Epithelial cell of prostate (primary cell): ENCODE measurements around the gene CISH.
A peak's percentile ranks its signal among the peaks of the same experiment; 100 is the strongest.

ENCODE experiments used
- DNase-seq: peaks from one replicate; pipeline ENCODE4 v3.0.0-alpha.2; 2011; ENCODE audit warnings: low read depth, low spot score
- H3K27ac ChIP-seq: fragments of 450-650 bp; 2 replicates; pipeline ENCODE4 v1.5.1; 2017; ENCODE audit warnings: mild to moderate bottlenecking

Gene CISH

DNA sequence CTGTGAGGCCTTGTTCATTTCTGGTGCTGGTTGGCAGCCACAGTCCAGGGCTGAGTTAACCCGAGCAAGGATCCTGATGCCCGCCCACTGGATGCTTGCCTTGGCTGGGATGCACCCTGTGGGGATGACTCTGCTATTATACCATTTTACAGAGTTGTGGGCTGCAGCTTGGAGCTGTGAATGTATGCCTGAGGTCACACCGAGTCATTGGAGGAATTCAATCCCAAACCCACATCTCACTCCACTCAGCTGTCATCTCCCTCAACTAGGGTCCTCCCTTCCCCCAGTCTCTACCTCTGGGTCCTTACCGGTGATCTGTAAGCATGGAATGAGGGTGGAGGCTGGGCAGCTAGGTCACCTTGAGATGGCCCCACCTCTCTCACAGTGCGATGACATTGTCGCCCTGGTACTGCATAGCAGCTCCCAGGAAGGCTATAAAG is 27.5 kb upstream of the CISH start:
- no peak for DNase-seq

DNA sequence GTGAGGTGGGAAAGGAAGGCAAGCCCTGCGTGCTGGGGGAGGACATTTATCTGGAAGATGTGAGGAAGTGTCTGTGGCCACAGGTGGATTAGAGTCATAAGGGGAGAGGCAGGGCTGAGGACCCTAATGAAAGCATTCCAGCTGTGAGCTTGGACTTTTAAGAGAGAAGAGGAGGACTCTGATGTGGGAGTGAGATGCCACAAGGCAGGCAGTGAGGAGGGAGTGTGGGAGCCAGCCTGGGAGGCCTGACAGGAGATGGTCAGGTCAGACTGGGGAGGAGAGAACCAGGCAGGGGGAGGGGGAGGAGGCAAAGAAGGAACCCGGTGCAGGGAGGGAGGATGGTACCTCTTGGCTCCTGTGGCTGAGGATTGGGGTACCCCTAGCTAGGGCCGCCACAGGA is 26.4 kb upstream of the CISH start:
- H3K27ac ChIP-seq: peak overlapping the region; percentile 37
- DNase-seq: no peak

More for the DNA sequence above, 27.5 kb upstream of the CISH start:
- peak overlapping the region; percentile 37 for H3K27ac ChIP-seq

DNA sequence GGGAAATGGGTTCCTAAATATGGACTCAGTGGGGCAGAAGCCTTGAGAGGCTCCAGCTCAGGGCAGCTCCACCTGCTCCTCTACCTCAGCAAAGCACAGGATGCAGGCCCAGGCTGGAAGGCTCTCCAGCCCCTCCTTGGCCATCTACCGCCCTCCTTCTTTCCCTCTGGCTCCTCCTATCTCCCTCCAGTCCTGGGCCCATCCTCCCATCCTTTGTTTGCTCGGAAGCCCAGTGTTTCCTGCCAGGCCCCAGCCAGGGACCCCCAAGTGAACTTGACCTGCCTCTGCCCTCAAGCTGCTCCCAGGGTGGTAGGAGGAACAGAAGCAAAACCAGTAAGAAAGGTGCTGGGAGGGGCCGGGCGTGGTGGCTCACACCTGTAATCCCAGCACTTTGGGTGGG is 25.4 kb upstream of the CISH start:
- DNase-seq: no peak
- H3K27ac ChIP-seq: no peak overlapping the region

DNA sequence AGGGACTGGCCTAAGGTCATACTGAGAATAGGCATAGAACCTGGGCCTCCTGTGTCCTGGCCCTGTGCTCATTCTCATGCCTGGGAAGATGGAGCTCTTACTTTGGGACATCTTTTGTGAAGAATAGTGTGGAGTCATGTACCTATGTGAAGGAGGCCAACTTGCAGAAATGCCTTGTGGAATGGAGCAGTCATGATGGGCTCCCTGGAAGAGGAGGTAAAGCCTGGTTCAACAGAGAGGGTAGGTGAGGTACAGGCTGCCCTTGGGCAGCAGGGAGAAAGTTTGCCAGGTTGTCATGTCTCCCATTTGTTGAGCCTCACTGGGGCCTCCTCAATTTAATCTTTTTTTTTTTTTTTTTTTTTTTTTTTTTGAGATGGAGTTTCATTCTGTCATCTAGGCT is 23.5 kb upstream of the CISH start:
- no peak overlapping the region for H3K27ac ChIP-seq
- DNase-seq: no peak

DNA sequence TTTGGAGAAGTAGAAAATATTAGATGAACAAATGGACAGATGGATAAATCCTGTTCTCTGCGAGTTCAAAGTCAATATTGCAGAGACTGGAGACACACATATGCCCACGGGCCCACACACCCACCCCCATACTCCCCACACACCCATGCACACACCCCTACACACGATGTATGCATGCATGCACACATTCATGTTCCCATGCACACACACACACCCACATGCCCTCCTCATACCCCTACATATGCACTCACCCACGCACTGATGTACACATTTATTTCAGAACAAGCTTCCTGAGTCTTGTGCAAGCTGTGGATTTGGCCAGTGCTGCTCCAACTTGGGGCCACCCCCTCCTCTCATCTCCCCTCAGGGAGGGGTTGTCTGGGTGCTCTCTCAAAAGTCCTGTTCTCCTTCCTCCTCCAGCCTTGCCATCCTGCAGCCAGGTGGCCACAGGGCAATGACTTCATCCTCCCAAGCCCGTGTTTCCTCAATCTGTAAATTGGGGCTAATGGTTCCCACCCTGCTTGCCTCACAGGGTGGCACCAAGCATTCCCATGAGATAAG is 21.7 kb upstream of the CISH start:
- H3K27ac ChIP-seq: peak overlapping the region; percentile 9
- no peak for DNase-seq

DNA sequence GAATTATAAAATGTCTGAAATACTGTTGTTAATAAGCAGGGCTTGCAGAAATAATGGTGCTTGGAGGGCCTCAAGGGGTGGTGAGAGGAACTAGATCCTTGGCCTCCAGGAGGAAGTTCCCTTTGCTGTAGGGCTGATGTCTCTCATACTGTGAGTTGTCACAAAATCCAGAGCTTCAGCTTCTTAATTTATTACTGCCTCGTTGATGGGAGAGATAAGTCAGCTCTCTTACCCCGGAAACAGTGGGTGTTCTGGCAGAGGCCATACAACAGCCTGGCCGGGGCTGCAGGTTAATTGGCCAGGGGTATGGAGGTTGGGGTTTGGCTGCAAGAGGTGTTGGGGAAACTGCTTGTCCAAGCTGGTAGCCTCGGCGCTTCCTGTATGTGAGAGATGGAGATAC is 20.9 kb upstream of the CISH start:
- no peak for DNase-seq
- H3K27ac ChIP-seq: peak overlapping the region; percentile 86

DNA sequence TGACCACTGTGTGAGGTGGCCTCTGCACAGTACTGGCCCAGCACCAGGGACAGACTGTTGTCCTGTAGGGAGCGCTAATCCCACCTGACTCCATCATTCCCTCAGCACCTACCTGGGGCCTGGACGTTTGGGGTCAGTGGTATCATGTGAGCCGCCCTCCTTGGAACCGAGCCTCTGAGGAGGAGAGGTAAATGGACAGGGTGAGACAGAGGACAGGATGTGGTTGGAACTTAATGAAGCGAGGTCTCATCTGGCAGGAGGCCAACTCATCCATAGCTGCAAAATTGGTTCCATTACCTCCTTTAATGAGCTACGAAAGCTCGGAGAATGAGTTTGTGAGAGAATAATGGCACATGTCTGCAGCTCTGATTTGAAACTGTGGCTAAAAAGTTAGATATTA is 19.3 kb upstream of the CISH start:
- peak overlapping the region; percentile 86 for H3K27ac ChIP-seq
- no peak for DNase-seq

DNA sequence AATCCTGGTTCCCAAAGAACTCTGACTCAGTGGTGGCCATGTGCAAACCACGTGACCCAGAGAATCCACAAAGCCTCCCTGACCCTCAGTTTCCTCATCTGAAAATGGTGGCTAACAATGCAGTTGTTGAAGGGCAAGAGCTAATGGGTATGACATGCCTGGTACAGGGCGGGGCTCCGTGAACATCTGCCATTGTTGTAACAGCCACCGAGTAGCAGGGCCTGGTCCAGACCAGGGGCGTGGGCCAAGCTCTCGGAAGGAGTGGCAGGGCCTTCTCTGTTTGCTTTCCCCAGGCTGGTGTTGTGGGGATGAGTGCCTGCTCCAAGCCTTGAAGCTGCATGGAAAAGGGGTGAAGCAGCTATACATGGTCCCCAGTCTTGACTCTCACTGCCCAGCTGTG is 18.8 kb upstream of the CISH start:
- no peak for DNase-seq
- H3K27ac ChIP-seq: peak overlapping the region; percentile 86

DNA sequence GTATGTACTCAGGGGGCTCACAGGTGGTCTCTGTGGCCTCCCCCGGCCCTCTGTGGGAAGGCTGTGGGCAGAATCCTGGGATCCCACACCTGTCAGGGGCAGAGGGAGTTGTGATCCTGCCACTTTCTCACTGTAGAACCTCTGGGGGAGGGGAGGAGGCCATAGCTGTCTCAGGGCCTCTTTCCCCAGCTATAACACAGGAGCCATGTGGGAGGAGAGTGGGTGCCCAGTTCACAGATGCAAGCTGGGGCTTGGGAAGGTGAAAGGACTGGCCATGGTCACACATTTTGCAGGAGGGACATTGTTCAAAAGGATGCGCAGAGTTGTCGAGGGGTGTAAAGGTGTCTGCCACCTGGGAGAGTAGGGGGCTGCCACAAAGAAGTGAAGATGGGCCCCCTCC is 17.0 kb upstream of the CISH start:
- no peak for DNase-seq
- peak overlapping the region; percentile 86 for H3K27ac ChIP-seq

DNA sequence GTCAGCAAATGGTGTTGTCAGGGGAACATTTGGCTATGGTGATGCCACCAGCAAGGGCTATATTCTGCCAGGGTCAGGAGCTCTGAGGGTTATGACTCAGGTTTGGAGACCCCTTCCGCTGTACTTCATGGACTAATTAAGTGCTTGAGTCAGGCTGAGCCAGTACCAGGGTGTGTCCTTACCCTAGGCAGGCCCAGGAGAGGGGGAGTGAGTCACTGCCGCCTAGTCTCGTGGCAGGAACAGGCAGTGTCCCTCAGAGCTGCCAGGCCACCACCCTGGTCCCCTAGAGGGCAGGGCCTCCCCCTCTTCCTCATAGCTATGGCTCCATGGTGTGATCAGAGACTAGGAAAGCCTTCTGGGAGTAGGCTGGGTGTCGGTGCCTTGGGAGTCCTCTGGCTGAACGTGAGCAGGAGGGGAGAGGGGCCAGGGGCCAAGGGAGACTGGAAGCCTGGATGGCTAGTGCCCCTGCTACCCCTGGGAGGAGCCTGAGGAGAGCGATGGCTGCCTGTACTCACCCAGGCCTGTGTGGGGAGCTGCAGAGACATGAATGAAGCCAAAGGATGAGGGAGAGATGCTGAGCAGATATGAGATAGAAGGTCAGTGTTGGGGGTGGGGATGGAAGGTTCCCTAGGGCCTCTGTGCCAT is 16.0 kb upstream of the CISH start:
- H3K27ac ChIP-seq: peak overlapping the region; percentile 86
- DNase-seq: peak; percentile 79

DNA sequence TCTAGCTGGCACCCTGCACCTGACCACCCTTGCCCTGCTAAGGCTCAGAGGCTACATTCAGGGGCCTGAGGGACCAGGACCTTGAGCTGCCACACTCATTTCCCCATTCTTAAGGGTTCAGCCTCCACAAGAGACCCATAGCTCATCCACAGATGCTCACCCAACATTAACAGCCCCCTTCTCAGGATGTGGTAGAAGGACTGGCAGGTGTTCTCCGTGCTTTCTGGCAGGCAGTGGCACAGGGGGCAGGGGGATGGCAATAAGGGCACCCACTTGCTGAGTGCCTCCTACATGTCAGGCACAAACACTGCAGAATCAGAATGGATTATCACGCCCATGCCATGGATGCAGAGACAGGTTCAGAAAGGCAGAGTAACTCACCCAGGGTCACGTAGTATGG is 14.8 kb upstream of the CISH start:
- DNase-seq: no peak
- H3K27ac ChIP-seq: peak overlapping the region; percentile 86

DNA sequence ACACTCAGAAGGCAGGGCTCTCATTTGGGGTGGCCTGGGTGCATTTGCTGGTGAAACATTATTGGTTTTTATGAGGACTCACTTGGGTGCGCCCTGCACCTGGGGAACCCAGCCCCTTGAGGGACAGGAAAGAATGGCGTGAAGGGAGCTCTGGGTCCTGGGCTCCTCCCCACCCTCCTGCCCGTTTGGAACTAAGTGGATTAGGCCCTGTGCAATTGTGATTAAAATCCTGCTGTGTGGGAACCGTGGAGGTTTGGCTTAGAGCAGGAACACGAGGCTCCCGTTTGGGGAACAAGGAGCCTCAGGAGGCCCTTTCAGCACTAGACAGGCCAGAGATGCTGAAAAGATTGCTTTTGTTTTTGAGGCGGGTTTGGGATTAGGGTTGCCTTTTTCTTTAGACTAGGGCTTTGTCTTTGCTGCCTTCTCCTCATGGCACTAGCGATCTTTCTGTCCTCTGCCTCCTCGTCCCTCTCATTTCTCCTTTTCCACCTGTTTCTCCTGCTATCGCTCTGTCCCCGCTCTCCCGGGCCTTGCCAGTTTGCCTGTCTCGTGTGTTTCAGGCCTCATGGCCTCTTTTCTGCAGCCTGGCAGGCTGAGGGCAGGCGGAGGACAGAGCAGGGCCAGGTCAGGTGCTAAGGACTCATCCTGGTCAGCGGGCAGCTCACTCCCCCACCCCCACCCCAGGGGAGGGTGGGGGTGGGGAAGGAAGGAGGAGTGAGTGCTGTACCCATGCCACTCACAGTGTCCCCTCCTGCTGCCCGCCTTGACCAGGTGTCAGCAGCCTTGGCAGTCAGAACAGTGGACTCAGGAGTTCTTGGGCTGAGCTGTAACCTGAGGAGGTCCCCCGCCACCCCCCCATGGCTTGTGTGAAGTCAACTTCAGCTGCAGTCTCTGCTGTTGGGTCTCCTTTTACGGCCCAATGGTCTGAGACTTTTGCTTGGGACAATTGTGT is 13.9 kb upstream of the CISH start:
- no peak for DNase-seq
- H3K27ac ChIP-seq: peak overlapping the region; percentile 86

DNA sequence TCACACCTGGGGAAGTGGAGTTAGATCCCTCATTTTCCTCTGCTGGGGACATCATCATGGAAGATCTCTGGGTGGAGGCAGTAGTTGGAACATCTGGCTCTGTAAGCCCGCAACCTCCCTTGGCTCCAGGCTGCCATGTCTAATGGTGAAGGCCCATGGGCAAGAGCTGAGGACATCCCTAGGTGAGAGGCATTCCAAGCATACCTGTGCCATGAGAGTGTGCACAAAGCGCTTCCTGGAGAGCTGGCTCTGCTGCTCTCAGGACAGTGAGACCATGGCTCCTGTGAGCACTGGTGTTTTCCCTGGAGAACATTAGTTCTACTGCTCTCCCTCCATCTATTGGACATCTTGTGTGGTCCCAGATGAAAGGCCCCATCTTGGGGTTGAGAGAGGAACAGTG is 13.1 kb upstream of the CISH start:
- peak overlapping the region; percentile 86 for H3K27ac ChIP-seq
- no peak for DNase-seq

DNA sequence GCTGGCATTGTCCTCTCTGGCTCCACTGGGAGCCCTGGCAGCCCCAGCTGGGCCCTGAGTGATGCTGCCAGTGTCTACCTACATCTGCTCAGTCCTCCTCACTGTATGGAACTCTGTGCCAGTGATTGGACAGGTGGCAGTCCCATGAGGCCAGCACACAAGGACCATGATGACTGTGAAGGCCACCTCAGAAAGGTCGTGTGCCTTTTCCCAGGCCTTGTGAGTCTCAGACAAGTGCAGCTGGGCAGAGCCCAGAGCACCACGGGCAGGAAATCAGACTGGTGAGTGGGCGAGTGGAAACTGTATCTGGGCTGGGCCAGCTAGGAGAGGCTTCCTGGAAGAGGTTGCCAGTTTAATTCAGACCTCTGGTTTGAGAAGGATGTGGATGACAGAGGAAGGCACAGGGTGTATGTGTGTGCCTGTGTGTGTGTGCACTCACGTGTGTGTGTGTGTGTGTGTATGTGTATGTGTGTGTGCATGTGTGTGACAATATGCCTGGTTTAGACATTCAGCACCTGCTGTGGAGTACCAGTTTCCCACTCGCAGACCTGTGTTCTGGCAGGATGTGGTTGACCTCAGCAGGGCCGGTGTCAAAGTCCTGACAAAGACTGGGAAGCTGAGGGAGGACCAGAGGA is 12.4 kb upstream of the CISH start:
- peak overlapping the region; percentile 86 for H3K27ac ChIP-seq

DNA sequence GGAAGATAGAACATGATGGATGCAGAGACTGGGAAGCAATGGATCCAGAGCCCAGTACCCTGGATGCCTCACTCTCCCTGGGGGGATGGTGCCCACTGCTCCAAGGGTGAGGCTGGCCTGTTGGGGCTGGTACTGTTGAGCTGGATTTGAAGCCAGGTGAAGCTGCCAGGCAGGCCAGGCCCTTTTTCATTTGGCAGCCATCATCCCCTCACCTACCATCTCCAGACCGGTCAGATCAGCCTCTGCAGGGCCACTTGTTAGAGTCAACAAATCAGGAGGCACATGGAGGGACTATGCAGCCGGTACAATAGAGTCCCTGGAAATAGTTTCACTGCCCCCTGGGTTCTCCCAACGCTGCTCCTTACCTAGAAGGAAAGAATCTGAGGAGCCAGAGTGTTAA is 11.3 kb upstream of the CISH start:
- no peak for DNase-seq
- H3K27ac ChIP-seq: peak overlapping the region; percentile 86

More for the DNA sequence above, 12.4 kb upstream of the CISH start:
- no peak for DNase-seq

DNA sequence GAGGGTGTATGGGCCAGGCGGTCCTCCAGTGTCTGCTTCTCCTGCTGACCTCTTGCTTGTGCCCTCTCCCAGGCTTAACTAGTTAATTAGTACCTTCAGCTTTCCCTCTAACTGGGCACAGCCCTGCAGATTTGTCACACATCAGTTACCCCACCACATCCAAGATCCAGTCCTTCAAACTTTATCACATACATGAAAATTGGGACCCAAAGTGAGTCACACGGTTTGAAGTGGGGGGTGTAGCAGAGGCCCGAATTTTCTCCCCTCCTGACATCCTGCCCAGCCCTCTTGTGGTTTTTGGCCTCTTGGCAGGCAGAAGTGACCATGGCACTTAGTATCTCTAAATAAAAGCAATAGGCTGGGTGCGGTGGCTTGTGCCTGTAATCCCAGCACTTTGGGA is 9.2 kb upstream of the CISH start:
- no peak for DNase-seq
- H3K27ac ChIP-seq: peak overlapping the region; percentile 7

DNA sequence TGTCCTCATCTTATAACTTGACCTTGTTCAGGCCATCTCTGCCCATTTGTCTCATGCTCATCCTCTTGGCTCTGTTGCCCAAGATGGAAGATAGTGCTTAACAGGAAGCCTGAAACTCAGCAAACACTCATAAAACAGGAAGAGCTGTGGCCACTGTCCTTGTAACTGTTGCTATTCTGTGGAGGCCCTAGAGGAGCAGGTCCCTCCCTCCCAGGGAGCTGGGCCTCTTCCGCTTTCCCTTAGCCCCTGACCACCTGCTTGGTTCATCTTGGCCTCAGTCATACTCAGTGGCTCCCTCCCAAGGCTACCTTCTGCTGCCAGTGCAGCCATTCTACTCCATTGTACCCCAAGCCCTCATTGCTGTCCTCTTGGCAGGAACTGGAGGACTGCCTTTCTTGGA is 8.8 kb upstream of the CISH start:
- no peak for DNase-seq
- peak overlapping the region; percentile 7 for H3K27ac ChIP-seq

DNA sequence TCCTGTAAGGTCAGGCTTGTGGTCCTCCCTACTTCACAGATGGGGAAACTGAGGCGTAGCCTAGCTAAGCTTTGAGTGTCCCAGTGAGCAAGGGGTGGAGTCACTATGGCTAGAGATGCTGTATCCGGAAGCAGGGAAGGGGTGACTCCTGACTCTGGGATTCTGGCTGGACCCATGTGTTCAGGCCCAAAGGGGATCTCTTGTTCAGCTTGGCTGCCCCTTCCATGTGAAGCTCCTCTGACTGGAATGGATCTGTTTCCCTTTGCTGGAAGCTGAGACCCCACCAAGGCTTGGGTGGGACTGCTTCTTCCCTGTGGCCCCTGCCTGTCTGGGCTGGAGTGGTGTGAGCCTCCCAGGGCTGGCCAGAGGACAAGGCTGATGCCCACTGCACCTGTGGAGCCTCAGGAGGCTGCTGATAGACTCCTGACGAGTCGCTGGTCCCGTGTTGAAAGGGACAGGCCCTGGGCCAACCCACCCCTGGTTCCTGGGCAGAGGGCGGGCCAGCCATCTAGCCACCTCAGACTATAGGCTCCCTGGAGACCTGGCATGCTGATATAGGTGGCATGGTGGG is 6.4 kb upstream of the CISH start:
- peak overlapping the region; percentile 78 for H3K27ac ChIP-seq
- no peak for DNase-seq

DNA sequence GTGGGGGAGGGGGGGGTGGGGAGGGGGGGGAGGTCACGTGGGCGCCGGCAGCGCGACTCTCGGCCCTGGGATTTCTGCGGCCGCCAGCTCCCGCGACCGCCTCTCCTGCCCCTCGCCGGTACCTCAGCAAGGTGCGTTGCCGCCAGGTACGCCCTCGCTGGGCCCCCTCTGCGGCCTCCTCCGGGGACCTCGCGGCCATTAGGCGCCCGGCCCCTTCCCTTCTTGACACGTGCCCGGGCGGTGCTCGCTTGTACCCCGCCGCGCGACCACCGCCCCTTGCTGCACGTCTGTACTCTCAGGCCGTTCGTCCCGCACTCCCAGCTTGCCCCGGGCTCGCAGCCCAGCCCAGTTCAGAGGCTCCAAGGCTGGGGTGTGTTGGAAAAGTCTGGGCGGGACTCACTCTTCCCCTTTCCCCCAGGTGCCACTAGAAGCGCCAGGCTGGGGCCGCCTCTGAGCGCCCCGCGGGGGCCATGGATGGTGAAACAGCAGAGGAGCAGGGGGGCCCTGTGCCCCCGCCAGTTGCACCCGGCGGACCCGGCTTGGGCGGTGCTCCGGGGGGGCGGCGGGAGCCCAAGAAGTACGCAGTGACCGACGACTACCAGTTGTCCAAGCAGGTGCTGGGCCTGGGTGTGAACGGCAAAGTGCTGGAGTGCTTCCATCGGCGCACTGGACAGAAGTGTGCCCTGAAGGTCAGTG is 5.7 kb upstream of the CISH start, which contains the start of gene MAPKAPK3:
MAPKAPK3 (plus strand) TSS at position 56 of the 696 bp plus-strand sequence; CDS start at position 471, 415 bp downstream.
- no peak for DNase-seq
- H3K27ac ChIP-seq: peak within 1 kb of the TSS; percentile 78

DNA sequence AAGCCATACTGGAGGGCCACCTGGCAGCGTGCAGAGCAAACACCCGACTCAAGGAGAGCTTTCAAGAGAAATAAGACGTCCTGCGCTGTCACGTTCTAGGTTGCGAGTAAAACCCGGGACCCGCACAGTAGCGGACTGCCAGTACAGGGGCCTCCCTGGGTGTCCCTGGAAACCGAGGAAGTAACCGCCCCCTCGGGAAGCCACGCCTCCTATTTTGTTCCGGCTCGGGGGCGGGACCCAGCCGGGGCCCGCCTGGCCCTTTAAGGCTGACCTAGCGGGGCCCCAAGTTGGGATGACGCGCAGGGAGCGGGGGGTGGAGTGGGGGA is 5.2 kb upstream of the CISH start:
- DNase-seq: no peak
- peak overlapping the region; percentile 78 for H3K27ac ChIP-seq
